NCI-H2196 treated with DMSO at 0.1 percent for 48 hours (cell line): ENCODE measurements around the gene GLYATL1.

Source experiments
- DNase-seq: peaks from one replicate; lab custom pipeline; 2025; ENCODE audit not compliant: unreplicated experiment; lab: John Stamatoyannopoulos, UW

Gene GLYATL1

GRCh38 chr11:58939277-58939676 lies at the start of gene GLYATL1:
Gene GLYATL1, plus strand, starts transcription at chr11:58939488. Its CDS starts 7,600 bp downstream, at chr11:58947088.
- DNase-seq = no peak

GRCh38 chr11:58893899-58894298 lies 45.4 kb upstream of the GLYATL1 start:
- no peak for DNase-seq

- no peak for DNase-seq
These were observed 41.2 kb upstream of the GLYATL1 start for GRCh38 chr11:58898106-58898505.

GRCh38 chr11:58900479-58901420 lies 38.5 kb upstream of the GLYATL1 start:
- no peak for DNase-seq

GRCh38 chr11:58902881-58903280 lies 36.4 kb upstream of the GLYATL1 start:
- DNase-seq = no peak

- no peak for DNase-seq
These were observed 34.1 kb upstream of the GLYATL1 start for GRCh38 chr11:58905011-58905720.

- peak; percentile 63 for DNase-seq
These were observed 33.4 kb upstream of the GLYATL1 start for GRCh38 chr11:58905721-58906547.

GRCh38 chr11:58907780-58908179 lies 31.5 kb upstream of the GLYATL1 start:
- no peak for DNase-seq

GRCh38 chr11:58912124-58912523 lies 27.2 kb upstream of the GLYATL1 start:
- DNase-seq = no peak

- DNase-seq = no peak
These were observed 25.6 kb upstream of the GLYATL1 start for GRCh38 chr11:58913685-58914084.

- DNase-seq = no peak
These were observed 24.3 kb upstream of the GLYATL1 start for GRCh38 chr11:58914821-58915543.

- DNase-seq = no peak
These were observed 22.7 kb upstream of the GLYATL1 start for GRCh38 chr11:58916637-58917036.

GRCh38 chr11:58917159-58917783 lies 22.0 kb upstream of the GLYATL1 start:
- no peak for DNase-seq

GRCh38 chr11:58919561-58919960 lies 19.7 kb upstream of the GLYATL1 start:
- DNase-seq = no peak

GRCh38 chr11:58919980-58920379 lies 19.3 kb upstream of the GLYATL1 start:
- no peak for DNase-seq

- DNase-seq = no peak
These were observed 17.4 kb upstream of the GLYATL1 start for GRCh38 chr11:58921778-58922390.

- DNase-seq = no peak
These were observed 16.8 kb upstream of the GLYATL1 start for GRCh38 chr11:58922479-58922878.

GRCh38 chr11:58923300-58923788 lies 15.9 kb upstream of the GLYATL1 start:
- DNase-seq = no peak

- no peak for DNase-seq
These were observed 15.1 kb upstream of the GLYATL1 start for GRCh38 chr11:58924230-58924629.
